Astrocyte of the spinal cord (primary cell): ENCODE results near the gene COX10.
"Not testable (repeated sequence)": the region's sequence is repeated elsewhere in the genome, so short reads cannot be mapped to it uniquely, and the experiment has no call there.

Experiments used
- DNase-seq: peaks from one replicate; pipeline ENCODE4 v3.0.0; 2011; ENCODE audit warnings: low read depth, low spot score
- H3K4me3 ChIP-seq: 2 replicates; pipeline ENCODE4 v1.5.1; 2011; ENCODE audit warnings: low read depth, mild to moderate bottlenecking, low read length, moderate library complexity
- in situ Hi-C: cut with HindIII; loops from 2 replicates; pipeline ENCODE4 v1.10.0; 2017; ENCODE audit warnings: low sequenced_read_pairs
- TF ChIP-seq, protein P1 (sequence below): IDR thresholded peaks from 2 replicates; pipeline ENCODE4 v1.5.1; 2012; ENCODE audit warnings: low read depth, mild to moderate bottlenecking, low read length, inconsistent platforms

The COX10 gene

DNA sequence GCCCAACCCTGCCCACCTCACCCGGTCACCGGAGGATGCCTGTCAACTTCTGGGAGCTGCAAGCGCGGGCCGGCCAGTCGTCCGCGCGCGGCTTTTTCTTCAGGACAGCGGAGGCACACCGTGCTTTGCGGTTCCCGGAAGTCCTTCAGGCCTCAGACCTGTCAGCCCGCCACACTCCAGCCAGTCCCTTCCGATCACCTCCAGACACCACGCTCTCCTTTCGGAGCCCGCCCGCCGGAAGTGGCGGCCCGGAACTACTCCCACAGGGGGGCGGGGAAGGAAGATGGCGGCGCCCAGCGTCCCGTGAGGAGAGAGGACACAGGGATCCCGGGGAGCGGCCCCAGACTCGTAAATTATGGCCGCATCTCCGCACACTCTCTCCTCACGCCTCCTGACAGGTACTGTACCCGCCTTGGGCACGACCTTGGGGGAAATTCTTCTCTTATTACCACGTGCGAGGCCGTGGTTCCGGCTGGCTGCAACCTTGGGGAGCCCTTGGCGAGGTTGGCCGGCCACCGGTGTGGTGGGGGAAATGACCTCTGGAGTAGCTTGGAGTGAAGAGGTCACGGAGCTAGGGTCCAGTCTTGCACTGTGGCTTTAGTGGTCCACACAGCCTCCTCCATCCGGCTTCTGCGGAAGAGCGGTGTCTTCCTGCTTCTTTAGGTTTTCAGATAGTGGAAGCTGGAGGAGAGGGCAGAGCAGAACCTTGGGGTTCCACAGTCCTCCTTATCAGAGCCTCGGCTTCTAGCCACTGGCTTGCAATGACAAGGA, at the start of gene COX10:
TSS of gene COX10 (plus strand) at position 254 of the 771 bp plus-strand sequence. CDS start at position 356, 102 bp downstream.
- TF ChIP-seq, protein P1, sequence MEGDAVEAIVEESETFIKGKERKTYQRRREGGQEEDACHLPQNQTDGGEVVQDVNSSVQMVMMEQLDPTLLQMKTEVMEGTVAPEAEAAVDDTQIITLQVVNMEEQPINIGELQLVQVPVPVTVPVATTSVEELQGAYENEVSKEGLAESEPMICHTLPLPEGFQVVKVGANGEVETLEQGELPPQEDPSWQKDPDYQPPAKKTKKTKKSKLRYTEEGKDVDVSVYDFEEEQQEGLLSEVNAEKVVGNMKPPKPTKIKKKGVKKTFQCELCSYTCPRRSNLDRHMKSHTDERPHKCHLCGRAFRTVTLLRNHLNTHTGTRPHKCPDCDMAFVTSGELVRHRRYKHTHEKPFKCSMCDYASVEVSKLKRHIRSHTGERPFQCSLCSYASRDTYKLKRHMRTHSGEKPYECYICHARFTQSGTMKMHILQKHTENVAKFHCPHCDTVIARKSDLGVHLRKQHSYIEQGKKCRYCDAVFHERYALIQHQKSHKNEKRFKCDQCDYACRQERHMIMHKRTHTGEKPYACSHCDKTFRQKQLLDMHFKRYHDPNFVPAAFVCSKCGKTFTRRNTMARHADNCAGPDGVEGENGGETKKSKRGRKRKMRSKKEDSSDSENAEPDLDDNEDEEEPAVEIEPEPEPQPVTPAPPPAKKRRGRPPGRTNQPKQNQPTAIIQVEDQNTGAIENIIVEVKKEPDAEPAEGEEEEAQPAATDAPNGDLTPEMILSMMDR = no peak
- in situ Hi-C loops = no loop called here
- peak within 1 kb of the TSS; percentile 94 for H3K4me3 ChIP-seq
- DNase-seq = peak; percentile 81

DNA sequence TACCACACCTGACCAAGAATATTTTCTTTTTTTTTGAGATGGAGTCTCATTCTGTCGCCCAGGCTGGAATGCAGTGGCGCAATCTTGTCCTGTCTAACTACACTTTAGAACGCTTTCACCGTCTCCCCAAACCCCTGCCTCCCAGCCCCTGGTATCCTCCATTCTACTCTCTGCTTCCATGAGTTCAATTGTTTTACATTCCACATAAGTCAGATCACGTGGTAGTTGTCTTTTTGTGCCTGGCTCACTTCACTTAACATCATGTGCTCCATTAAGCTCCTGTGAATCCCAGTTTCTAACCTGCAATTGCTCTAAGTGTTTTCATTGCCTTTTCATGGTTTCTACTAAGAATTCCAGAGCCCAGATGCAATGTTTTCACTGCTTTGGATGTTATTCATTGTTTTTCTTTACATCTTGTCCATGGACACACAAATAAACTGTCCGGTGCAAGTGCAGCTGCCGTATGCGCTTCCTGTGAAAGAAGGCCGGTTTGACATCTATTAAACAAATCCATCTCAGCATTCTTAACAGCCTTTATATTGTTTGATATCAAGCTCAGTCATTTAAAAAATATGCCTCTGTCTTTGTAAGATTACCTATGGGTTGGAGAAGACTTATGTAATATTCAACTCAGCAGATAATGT, 47.5 kb upstream of the COX10 start:
- in situ Hi-C loops, DNase-seq: not testable (repeated sequence)

GRCh38 chr17:14029755-14030154, 39.5 kb upstream of the COX10 start:
- in situ Hi-C loops, H3K4me3 ChIP-seq, DNase-seq: not testable (repeated sequence)

More for the DNA sequence above, 47.5 kb upstream of the COX10 start:
- H3K4me3 ChIP-seq = not testable (repeated sequence)

- DNase-seq = no peak
- no peak overlapping the region for H3K4me3 ChIP-seq
- TF ChIP-seq, protein P1 = no peak
- in situ Hi-C loops = no loop called here
Measured at GRCh38 chr17:14032234-14032633, 37.1 kb upstream of the COX10 start.

DNA sequence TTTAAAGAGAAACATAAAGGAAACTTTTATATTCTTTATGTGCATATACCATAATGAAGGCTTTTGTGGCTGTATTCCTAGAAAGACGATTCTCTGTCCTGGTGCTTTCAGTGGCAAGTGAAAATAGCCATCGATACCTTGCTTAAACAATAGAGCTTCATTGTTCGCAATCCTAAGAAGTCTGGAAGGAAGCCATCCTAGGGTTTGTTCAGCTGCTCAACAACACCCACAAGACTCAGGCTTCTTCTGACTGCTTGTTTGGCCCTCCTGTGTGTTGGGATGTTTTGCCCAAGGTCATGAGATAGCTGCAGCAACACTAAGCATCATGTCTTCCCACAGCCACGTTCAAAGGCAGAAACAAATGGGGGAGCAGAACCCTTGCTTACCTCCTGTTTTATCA, 36.1 kb upstream of the COX10 start:
- no peak overlapping the region for H3K4me3 ChIP-seq
- in situ Hi-C loops = no loop called here
- no peak for DNase-seq
- TF ChIP-seq, protein P1 = no peak

DNA sequence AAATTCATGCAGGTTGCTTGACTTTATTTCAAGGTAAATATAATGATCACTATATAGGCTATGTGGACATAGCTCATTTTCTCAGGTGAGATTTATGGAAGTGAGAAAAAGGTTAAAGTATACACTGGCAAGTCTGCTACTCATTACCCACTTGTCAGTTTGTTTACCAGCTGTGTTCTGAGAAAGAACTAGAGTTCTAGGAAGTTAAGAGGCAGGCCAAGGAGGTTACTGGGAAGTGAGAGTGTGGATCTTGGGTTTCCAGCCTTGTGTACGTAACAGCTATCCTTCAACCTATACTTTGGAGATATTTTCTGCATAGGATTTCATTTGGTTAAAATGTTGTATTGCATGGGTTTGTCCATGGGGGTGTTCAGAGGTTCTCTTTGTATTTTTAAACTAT, 31.9 kb upstream of the COX10 start:
- no peak overlapping the region for H3K4me3 ChIP-seq
- DNase-seq = no peak
- in situ Hi-C loops = no loop called here
- TF ChIP-seq, protein P1 = no peak

DNA sequence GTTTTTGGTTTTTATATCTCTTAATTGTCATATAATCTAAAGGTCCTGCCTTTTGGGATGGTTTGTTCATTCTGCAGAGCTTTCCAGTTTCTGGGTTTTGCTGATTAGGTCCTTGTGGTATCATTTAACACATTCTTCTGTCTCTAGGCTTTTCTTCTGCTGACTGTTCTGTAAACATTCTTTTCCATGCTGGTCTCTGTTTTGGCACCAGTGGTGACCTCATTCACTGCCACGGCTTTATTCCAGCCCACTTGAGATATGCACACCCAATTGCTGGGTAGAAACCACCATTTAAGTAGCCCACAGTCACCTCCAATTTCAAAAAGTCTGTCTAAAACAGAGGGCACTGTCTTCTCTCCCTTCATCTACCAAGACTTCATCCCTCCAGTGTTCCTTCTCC, 31.1 kb upstream of the COX10 start:
- DNase-seq = peak; percentile 66
- TF ChIP-seq, protein P1 = no peak
- no peak overlapping the region for H3K4me3 ChIP-seq
- in situ Hi-C loops = no loop called here
